NB4 (cell line): ENCODE data around the gene TFAP2C.

Experiments
- CTCF ChIP-seq: IDR thresholded peaks from one replicate; pipeline ENCODE4 v1.5.1; 2012; ENCODE audit warnings: low read depth, low read length
- POLR2A ChIP-seq: IDR thresholded peaks from 2 replicates; pipeline ENCODE4 v1.6.1; 2011; ENCODE audit warnings: mild to moderate bottlenecking; ENCODE audit not compliant: insufficient read length; ENCODE audit errors: extremely low read depth

GRCh38 chr20:56631318-56631989 is 2.3 kb downstream of the TFAP2C start:
- TF ChIP-seq CTCF (no peak), POLR2A (no peak)
